Inflammatory macrophage treated with lipopolysaccharide for 4 hours (primary cell): ENCODE measurements around the gene CDH23.

Source experiments
- DNase-seq: peaks from one replicate; pipeline ENCODE4 v3.0.0-alpha.2; 2020

CDH23 gene

DNA sequence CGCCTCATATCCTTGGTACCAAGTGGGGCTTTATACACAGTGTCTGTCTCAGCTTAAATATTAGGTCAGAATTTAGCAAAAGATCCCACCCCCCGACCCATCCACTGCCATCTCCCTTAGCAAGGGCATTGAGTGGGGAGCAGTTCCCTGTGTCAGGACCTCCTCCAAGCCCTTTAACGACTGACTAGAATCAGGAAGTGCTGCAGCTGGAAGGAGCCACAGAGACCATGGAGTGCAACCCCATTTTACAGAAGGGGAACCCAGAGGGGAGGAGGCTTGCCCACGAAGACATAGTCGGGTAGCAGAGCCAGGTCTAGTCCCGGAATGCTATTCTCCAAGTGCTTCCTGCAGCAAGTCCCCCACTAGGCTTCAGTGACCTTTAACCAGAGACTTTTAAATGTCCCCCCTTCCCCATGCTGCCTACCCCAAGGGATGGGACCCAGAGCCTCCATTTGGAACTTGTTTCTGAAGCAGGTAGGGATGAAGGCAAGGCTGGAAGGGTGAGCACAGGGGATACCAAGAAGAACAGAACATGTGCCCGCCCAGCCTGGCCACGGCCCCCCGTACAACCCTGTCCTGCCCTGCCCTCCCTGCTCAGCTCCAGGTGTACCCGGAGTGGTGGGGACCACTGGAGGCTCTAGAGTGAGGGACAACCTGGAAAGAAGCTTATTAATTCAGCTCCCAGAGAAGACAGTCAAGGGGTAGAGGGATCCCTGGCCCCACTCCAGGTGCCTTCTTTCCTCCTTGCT lies 281.5 kb downstream of the CDH23 start:
- peak; percentile 24 for DNase-seq

DNA sequence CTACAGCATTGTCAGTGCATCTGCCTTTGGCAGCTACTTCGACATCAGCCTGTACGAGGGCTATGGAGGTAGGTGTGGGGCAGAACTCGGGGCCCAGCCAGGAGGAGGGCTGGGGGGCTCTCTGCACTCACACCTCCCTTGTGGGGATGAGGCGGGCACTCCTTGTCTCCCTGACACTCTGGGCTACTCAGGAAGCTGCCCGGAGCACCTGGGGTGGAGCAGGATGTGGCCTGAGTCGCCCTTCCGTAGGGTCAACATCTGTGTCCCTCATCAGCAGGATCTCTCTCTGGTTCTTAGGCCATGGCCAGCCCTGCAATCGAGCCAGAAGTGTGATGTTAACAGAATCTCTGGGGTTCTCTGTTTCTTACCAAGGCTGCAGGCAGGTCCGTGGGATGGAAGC lies 282.7 kb downstream of the CDH23 start:
- no peak for DNase-seq

- no peak for DNase-seq
Observed at GRCh38 chr10:71681977-71682376, 285.3 kb downstream of the CDH23 start.

GRCh38 chr10:71683301-71683700 lies 286.6 kb downstream of the CDH23 start:
- no peak for DNase-seq

DNA sequence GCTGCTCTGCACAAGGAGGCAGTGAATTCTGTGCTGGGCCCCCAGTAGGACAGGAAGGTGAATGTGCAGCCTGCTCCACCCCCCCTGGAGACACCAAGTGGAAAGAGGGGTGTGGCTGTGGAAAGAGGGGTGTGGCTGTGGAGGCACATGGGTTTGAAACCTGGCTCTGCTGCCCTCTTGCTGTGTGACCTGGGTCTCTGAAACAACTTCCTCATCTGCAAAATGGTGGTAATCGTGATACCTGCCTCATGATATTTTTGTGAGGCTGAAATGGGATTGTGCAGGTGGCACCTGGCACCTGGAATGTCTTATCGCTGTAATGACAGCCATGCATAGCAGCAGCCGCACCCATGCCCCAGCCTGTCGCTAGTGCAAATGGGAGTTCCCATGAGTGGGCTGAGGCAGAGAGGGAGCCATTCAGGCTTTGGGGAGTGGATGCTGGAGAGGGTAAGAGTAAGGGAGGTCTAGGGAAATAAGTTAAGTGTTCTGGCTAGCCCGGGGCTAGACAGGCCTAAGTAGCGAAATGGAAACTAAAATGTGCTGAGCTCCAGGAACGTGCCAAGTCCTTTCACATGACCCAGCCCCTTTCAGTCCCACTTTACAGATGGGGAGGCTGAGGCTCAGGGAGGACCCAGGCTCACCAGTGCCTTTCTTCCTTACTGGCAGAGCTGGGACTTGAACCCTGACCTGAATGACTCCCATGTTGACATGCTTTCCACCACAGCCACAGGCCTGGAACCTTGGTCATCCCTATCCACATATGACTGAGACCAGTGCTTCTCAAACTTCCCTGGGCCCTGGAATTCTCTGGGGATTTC lies 287.8 kb downstream of the CDH23 start:
- DNase-seq: no peak

- no peak for DNase-seq
Observed at GRCh38 chr10:71685554-71686232, 289.0 kb downstream of the CDH23 start.

DNA sequence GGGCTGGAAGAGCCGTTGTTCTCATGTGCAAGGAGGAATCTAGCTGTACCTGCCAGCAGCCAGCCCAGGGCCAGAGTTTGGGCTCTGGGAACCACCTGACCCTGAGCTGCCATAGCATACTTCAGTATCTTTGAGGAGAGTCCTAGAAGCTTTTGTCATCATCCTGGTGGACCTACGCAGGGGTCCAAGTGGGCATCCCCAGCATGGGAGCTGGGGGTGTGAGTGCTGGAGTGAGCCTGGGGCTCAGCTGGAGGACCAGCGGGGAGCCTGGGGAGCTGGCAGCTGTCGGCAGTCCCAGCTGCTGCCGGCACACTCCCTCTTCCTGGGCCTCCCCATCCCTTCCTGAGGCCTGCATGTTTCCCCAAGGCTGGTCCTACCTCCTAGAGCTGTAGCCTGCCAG lies 290.4 kb downstream of the CDH23 start:
- no peak for DNase-seq

GRCh38 chr10:71687480-71687879 lies 290.8 kb downstream of the CDH23 start:
- DNase-seq: no peak

DNA sequence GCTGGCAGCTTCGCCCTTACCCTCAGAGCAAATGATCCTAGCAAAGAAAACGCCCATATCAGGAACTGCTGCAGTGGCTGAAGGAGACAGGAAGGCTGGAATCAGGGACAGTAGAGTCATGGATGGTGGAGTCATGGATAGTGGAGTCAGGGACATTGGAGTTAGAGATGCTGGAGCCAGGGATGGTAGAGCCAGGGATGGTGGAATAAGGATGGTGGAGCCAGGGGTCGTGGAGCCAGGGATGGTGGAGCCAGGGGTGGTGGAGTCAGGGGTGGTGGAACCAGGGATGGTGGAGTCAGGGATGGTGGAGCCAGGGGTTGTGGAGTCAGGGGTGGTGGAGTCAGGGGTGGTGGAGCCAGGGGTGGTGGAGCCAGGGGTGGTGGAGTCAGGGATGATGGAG lies 291.5 kb downstream of the CDH23 start:
- DNase-seq: no peak

DNA sequence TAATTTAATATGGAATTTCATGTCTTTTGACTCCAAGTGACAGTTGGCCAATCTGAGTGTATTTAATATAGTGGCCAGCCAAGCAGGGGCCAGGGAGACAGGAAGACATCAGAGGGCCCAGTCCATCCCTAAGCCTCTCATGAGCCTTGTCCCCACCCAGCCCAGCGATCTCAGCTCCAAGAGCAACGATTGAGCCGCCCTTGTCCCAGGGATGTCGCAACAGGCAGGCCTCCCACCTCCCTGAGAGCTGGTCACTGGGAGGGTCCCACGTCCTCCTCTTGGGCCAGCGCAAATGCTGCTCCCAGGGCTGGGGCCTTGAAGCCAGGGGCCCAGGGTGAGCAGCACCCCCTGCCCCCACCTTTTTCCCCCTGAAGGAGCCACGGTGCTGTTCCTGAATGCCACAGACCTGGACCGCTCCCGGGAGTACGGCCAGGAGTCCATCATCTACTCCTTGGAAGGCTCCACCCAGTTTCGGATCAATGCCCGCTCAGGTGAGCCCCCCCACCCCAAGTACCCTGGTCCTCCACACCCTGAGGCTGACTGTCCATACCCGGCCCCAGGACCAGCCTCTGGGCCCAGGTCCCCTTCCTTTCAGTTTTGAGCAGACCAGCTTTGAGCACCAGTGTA lies 293.5 kb downstream of the CDH23 start:
- DNase-seq: no peak

DNA sequence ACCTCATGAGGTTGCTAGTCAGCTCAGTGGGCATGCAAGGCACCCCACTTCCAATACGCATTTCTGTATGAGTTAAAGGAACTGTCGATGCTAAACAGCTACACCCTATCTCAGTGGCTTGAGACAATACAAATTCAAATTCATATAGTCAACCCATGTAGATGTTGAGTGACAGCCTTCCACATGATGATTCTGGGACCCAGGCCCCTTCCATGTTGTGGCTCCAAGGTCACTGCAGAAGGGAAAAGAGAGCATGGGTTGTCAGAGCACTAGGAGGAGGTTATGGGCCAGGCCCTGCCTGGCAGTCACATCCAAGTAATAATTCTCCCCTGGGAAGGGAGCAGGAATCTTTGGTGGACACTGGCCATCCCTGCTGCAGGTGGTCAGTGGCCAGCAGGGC lies 294.7 kb downstream of the CDH23 start:
- no peak for DNase-seq

DNA sequence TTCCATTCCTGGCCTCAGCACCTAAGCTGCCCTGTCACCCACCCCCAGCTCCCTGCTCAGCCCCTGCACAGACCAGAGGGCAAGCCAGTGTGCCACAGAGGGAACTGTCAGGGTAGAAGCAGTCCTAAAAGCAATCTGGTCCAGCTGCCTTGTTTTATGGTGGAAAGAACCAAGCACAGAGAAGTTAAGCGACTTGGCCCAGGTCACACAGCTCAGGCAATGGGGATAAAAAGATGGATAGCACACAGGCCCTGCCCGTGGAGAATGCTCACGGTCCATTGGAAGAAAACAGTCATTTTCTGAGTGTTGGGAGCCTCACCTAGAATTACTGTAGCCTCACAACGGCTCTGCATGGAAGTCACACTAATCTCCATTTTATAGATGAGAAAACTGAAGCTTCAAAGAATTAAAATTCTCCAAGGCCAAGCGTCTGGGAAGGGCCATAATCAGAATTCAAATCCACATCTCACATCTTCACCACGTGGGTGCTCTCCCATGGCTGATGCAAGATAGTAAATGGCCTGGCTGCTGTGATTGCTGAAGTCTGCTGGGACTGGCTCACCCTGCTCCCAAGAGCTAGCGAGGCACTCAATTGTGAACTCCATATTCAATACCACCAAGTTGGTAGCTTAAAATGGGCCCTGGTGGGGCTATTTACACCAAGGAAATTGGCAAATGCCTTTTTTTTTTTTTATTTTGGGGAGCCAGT lies 296.0 kb downstream of the CDH23 start:
- DNase-seq: no peak

- DNase-seq: no peak
Observed at GRCh38 chr10:71693377-71693776, 296.7 kb downstream of the CDH23 start.

GRCh38 chr10:71694039-71694501 lies 297.4 kb downstream of the CDH23 start:
- DNase-seq: peak; percentile 22

DNA sequence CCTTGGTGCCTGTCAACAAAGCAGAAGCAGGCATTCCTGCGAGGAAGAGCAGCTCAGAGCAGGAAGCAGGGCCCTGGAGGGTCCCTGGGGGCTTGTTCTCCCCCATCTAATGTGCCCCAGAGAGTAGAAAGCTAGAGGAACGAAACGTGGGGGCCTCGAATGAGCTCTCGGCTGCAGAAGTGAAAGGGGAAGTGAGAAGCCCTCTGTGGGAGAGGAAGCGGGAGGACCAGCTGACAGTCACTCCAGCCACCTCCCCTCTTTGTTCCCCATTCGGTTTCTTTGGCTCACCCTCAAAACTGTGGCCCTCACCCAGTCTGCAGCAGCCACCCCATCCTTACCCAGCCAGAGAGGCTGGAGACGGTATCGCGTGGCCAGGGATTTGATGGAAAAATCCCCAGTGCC lies 297.8 kb downstream of the CDH23 start:
- DNase-seq: peak; percentile 89

DNA sequence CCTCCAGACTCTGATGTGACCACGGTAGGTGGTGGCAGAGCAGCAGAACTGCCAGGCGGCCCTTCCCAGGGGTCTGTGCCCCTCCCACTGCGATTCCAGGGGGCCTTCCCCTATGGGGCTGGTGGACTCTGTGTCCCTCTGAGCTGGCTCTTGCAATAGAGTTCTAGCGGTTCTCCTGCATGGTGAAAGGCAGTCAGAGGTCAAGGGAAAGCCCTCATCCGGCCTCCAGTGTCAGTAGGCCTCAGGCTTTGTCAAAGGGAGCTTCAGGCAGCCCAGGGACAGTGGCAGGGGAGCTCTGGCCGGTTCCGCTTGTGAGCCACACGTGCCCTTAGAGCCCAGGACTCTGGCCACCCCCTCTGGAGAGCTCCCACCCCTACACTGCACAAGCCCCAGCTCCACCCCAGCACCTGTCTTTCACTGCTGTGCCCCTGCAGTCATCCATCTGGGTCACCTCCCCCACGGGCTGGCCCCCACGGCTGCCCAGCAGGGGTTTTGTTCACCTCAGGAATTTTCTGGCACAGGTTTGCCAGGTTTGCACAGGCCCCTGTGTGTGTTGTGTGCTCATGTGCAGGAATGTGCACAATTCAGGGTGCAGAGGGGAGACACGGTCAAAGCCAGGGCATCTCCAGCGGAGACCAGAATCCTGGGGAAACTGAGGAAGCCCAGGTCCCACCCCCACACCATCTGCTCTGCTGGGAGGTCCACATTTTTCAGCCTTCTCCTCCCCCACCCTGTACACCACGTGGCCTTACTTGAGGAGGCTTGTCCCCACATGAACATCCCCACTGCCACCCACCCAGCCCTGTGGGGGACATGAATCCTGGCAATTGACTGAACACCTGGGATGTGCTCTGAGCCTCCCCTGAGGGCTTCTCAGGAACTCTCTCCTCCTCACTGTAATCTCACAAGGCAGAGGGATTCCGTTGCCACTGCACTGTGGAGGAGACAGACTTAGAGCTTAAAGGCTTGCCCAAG lies 299.1 kb downstream of the CDH23 start:
- DNase-seq: peak; percentile 43

- DNase-seq: peak; percentile 48
Observed at GRCh38 chr10:71696628-71697326, 300.1 kb downstream of the CDH23 start.

- DNase-seq: no peak
Observed at GRCh38 chr10:71697938-71698709, 301.4 kb downstream of the CDH23 start.

GRCh38 chr10:71698737-71699136 lies 302.0 kb downstream of the CDH23 start:
- DNase-seq: no peak
